PFSK-1 (cell line): Measurements from ENCODE around the gene DIAPH3.

Experiments used
- FOXP2 ChIP-seq: optimal IDR thresholded peaks from 2 replicates; pipeline ENCODE3; 2011; ENCODE audit warnings: borderline replicate concordance, control low read depth, inconsistent platforms; ENCODE audit not compliant: insufficient read depth; ENCODE audit errors: extremely low read length, extremely low read depth
- POLR2AphosphoS5 ChIP-seq: IDR thresholded peaks from 2 replicates; pipeline ENCODE4 v1.6.1; 2012; ENCODE audit warnings: low read depth, mild to moderate bottlenecking, control low read depth, low read length, moderate library complexity
- SIN3A ChIP-seq: IDR thresholded peaks from 2 replicates; pipeline ENCODE4 v1.6.1; 2012; ENCODE audit warnings: mild to moderate bottlenecking, low read length, moderate library complexity, borderline replicate concordance; ENCODE audit not compliant: insufficient read depth
- TAF1 ChIP-seq: IDR thresholded peaks from 2 replicates; pipeline ENCODE4 v1.6.1; 2012; ENCODE audit warnings: low read length, control low read depth, borderline replicate concordance; ENCODE audit not compliant: insufficient read depth
- TF ChIP-seq, protein P1 (sequence below), 2 experiments: IDR thresholded peaks; 2 replicates each; pipeline versions ENCODE4 v1.6.1 to v1.8.0; 2011 to 2012; ENCODE audit warnings: low read depth in 2 of 2, low read length in 2 of 2, control low read depth in 1 of 2, inconsistent platforms in 1 of 2, mild to moderate bottlenecking in 1 of 2, moderate library complexity in 1 of 2; ENCODE audit not compliant: insufficient read depth in 1 of 2

DNA sequence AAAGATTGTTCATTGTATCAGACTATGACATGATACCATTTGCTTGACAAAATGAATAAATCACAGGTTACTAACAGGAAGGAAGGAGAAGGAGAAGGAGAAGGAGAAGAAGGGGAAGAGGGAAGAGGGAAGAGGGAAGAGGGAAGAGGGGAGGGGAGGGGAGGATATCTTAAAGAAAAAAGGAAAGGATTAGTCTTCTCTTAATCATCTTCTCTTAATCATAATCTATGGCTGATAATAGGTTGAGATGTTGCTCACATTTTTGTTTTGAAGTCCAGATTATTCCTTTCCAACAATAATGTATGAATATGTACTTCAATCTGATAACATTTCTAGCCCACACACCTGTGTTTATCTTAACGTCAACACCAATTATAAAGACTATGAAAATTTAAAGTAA, 25.1 kb downstream of the DIAPH3 start:
- TF ChIP-seq, protein P1, sequence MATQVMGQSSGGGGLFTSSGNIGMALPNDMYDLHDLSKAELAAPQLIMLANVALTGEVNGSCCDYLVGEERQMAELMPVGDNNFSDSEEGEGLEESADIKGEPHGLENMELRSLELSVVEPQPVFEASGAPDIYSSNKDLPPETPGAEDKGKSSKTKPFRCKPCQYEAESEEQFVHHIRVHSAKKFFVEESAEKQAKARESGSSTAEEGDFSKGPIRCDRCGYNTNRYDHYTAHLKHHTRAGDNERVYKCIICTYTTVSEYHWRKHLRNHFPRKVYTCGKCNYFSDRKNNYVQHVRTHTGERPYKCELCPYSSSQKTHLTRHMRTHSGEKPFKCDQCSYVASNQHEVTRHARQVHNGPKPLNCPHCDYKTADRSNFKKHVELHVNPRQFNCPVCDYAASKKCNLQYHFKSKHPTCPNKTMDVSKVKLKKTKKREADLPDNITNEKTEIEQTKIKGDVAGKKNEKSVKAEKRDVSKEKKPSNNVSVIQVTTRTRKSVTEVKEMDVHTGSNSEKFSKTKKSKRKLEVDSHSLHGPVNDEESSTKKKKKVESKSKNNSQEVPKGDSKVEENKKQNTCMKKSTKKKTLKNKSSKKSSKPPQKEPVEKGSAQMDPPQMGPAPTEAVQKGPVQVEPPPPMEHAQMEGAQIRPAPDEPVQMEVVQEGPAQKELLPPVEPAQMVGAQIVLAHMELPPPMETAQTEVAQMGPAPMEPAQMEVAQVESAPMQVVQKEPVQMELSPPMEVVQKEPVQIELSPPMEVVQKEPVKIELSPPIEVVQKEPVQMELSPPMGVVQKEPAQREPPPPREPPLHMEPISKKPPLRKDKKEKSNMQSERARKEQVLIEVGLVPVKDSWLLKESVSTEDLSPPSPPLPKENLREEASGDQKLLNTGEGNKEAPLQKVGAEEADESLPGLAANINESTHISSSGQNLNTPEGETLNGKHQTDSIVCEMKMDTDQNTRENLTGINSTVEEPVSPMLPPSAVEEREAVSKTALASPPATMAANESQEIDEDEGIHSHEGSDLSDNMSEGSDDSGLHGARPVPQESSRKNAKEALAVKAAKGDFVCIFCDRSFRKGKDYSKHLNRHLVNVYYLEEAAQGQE (IDR thresholded peaks at IDR 0.05; ENCODE audit: insufficient read depth in 1 of 2, low read depth in 2 of 2, low read length in 2 of 2): no peak
- TF ChIP-seq POLR2AphosphoS5 (no peak), TAF1 (no peak), SIN3A (no peak), FOXP2 (no peak)
